Measurements from ENCODE around the gene DIP2C.
"Not testable (repeated sequence)": the region's sequence is repeated elsewhere in the genome, so short reads cannot be mapped to it uniquely, and the experiment has no call there.

Gene DIP2C

DNA sequence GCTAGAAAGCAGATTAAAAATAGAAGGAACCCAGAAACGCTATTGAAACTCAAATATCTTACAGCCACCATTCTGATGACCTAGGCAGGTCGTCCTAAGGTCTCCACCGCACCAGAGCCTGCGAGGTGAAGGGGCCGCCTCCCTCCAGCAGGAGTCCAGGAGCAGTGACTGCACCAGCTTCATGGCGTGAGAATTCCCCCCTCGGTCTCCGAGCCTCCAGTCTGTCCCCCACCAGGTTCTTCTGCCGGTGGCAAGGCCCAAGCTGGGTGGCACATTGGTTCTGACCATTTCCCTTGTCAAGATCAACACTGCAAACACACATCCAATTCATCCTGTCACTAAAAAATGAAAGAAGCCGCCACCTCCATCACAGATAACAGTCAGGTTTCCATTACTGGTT lies 98.7 kb downstream of the DIP2C start:
- FAIRE-seq: no peak

DNA sequence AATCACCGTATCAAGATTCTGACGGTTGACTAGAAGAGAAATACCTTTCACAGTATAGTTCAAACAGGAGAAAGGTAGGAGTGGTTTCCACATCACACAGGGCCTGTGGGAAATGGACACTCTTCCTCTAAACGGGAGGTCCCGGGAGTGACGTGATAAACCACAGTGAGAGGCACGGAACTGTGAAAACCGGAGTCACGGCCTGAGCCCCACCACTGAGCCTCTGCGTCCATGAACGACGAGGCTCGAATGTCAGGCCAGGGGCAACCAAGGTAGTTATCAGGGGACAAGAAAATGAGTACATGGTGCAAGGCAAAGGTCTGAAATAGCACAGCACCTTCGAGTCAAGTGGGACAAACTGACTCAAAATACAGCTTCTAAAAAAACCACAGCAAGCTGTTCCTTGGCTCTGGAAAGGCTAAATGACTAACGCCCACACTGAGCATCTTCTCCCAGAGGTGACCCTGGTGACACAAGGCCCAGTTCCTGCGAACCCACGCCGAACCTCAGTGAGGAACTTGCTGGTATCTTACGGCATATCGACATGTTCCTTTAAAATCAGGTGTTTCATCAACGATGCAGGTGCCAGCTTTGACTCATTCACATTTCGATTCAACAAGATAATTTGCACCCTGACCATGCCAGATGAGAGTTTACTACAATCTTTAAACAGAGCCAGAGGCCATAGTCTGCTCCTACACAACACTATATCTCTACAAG lies 99.3 kb downstream of the DIP2C start:
- no peak for FAIRE-seq

DNA sequence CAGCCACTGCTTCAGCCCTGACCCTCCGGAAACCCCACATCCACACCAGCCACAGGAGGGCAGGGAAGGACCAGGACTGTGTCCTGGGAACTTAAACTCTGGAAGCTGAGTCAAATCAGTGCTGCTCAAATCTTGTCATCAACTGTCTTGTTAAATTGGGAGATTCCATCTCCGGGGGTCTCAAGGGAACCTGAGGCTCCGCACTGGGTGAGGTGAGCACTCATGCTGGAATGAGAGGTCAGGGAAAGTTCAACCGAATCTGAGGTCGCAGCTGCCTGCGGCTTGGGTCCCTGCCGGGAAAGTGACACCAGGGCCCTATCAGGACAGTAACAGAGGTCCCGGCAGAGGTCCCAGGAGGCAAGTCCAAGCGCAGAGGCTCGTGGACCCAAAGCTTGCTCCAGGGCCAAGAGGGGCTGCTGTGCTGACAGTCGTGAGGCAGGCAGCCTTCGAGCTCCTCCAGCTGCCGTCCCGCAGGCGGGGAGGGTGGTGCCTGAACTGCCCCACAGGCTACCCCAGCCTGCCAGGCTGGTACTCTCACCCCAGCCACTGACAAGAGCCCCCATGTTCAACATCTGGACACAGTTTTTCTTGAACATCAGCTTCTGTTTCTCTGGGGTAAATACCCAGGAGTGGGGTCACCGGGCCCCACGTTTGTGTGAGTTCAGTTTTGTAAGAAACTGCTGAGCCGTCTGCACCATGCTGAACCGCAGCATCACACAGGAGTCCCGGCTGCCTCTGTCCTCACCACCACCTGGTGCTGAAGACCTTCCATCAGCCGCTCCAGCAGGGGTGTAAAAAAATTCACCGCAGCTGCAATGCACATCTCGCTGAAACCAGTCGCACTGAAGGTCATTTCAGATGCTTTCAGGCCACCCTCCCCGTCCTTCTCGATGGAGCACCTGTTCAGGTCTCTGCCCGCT lies 101.0 kb downstream of the DIP2C start:
- FAIRE-seq: no peak

DNA sequence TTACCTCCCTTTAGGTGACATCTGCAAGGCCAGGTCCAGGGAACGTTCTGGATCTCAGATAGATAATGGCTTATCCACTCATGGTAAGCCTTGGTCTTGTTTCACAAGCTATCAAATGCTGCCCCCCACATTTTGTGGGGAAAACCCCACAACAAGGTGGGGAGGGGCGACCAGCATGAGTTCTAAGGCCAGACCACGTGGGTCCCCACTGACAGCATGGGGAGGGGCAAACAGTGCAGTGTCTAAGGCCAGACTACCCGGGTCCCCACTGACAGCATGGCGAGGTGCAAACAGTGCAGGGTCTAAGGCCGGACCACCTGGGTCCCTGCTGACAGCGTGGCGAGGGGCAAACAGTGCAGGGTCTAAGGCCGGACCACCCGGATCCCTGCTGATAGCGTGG lies 102.8 kb downstream of the DIP2C start:
- FAIRE-seq: no peak

DNA sequence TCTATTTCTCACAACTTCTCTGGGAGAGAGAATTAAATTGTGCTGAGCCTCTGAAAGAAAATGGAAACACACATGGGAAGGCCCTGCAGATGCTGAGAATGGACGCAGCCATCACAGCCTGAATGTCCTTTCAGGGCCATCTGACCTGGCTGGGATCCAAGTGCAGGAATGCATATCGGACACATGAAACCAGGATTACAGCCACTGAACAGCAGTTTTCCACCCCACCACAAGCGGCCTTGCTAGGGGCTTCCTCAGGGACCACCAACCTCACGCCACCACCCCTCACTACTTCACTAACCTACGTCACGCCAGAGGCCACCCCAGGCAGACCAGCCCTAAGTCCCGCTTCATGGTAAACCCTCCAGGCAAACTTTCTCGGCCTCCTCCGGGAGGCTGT lies 103.3 kb downstream of the DIP2C start:
- no peak for FAIRE-seq

DNA sequence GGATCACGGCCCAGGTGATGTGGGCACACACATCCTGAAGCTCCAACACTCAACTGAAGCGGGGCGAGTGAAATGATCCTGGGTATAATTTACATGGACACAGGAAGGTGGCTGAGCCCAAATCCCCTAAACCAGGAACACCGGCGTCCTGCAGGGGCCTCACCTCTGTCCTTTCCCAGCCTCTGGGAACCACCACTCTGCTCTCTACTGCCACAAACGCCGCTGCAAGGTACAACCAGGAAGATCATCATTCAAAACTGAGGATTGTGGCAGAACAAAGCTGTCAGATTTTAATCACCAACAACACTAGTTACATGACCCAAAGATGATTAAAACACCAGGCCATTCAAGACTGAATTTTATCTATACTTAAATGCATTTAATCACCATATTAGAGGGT lies 104.0 kb downstream of the DIP2C start:
- no peak for FAIRE-seq

DNA sequence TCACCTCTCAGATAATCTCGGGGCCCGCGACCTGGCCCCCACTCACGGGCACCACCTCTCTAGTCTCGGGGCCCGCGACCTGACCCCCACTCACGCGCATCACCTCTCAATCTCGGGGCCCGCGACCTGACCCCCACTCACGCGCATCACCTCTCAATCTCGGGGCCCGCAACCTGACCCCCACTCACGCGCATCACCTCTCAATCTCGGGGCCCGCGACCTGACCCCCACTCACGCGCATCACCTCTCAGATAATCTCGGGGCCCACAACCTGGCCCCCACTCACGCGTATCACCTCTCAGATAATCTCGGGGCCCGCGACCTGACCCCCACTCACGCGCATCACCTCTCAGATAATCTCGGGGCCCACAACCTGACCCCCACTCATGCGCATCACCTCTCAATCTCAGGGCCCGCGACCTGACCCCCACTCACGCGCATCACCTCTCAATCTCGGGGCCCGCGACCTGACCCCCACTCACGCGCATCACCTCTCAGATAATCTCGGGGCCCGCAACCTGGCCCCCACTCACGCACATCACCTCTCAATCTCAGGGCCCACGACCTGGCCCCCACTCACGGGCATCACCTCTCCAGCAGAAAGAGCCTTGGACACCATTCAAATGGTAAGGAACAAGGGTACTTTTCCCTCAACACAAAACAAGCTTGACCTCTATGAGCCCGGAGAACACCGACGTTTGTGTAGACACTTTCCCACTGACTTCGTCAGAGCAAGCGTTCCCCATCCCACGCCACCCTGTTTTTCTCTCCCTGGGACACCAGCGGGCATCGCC lies 104.8 kb downstream of the DIP2C start:
- not testable (repeated sequence) for FAIRE-seq

DNA sequence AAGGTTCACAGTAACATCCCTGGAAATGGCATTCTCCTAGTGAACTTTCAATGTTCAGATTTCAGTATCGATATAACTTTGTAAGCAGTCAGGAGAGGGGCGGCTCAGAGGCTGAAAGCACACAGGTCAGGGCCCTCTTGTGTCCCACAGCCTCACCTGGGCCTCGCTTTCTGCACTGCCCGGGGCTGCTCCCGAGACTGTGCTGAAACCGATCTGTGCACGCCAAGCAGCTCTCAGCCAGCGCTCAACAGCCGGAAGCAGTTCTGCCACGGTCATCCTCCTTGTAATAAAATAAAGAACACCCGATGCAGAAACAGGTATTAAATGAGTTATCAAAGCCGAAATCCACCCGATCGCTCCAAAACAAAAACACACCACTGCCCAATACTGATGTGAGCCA lies 106.0 kb downstream of the DIP2C start:
- FAIRE-seq: no peak

DNA sequence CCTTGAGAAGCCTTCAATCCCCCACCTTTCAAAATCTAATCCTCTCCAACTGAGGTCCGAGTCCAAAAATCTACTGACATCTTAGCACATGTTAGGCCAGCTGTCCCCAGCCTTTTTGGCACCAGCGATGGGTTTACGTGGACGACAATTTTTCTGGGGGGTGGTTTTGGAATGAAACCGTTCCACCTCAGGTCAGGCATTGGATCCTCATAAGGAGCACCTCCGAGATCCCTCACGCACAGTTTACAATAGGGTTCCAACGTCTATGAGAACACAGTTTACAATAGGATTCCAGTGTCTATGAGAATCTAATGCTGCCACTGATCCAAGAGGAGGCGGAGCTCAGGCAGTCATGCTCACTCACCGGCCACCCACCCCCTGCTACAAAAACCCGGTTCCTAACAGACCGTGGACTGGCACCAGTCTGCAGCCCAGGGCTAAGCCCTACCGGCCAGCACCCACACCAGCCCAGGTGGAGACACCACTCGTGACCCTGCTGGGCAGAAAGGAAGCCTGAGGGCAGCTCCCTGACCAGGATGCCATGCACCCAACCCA lies 107.6 kb downstream of the DIP2C start:
- no peak for FAIRE-seq

DNA sequence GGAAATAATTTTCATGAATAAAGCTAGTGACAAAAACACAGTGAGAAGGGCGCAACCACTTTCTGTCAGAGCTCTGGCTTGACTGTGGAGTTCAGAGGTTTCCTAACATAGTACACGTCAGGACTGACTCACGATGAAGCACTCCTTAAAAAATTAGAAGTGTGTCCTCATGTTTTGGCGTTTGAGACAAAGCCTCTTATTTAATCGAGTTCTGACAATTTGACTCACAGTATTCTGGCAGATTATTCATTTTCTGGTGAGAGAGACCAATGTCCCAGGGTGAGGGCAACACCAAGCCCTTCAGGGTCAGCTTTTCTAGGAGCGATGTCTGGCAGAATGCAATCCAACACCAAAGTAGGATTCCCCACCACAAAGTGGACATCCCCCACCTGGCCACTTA lies 108.7 kb downstream of the DIP2C start:
- FAIRE-seq: no peak

DNA sequence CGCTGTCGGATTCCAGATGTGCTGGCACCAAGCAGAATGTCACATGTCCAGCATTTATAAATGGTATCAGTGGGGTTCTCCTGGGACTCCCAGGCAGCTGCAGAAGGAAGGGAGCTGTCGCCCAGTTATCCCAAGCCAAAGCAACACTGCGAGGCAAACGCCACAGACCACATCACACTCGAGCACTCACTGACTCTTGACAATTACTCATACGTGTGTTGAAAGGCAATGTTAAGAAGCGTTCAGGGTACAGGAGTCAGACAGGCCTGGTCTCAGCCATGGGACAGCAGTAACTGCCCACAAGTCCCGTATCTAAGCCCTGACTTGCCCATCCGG lies 113.4 kb downstream of the DIP2C start:
- FAIRE-seq: no peak

DNA sequence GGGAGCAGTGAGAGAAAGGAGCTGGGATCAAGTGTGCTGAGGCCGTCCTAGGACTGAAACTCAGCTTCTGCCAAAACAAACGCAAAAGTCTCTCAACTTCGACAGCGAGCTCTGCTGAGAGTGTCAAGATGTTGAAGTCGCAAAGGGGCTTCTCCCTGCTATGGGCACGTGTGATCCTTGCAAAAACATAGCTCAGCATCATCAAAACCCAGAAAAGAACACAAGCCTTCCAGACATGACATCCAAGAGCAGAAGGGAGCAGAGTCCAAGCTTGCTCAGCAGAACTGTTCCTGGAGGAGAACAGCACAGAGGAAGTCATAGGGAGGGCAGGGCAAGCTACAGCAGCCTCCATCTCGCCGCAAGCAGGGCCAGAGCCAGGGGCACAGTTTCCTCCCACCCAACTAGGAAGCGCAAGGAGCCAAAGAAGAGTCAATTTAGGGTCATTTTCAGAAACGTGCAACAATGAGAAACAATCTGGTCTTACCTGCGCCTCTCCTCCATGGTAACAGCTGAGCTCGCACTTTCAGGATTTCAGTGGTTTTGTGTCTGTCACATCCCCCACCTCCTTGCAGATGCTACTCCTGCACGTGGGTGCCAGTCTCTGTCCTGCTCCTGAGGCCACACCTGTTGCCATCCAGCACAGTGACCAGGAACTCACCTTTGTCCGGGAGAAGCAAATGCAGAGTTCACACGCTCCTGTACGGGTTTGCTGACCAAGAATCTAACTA lies 113.9 kb downstream of the DIP2C start:
- no peak for FAIRE-seq

DNA sequence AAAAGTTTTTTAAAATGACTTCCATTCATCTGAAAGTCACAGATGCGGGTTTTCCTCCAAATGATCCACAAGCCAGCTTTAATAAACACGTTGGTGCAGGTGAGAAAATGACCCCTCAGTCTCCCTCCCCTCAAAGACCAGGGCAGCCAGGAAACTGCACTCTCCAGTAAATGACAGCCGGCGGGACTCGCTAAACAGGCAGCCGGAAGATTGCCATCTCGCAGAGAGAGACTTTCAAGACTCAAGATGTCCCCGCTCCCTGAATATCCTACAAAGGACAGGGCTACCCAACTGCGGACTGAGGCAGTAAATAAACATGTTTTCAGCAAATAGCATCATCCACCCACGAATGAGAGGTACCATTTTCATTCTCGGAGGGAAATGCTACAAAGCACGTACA lies 116.8 kb downstream of the DIP2C start:
- FAIRE-seq: no peak

DNA sequence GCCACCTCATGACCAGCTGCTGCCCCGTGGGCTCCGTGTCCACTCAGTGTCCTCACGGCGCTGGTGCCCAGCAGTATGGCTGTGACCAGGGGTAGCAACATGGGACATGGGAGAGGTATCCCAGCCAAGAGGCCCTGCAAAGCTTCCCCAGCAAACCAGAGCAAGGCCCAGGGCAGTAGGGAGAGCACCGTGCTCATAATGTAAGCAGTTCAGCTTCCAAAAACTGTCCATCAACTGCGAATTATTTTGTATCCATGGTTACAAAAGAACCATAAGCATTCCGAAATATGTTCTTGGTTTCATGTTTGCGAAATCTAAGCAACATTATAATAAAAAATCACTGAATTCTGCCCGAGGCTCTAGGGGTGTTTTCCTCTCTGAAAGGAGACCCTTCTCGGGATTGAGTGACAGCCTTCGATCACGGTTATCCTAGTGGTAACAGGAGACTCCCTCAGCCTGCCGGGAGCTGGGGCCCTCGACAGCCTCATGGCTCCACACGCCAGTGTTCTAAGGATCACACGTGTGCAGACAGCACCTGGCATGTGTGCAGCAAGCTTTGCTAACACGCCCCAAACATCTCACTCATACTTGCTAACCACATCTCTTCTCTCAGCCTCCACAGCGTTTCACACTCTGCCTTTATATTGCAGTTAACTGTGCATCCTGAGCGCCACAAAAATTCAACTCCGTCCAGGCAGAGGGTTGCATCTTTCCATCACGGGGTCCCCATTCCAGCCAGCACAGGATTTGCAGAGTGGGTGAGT lies 117.6 kb downstream of the DIP2C start:
- no peak for FAIRE-seq

DNA sequence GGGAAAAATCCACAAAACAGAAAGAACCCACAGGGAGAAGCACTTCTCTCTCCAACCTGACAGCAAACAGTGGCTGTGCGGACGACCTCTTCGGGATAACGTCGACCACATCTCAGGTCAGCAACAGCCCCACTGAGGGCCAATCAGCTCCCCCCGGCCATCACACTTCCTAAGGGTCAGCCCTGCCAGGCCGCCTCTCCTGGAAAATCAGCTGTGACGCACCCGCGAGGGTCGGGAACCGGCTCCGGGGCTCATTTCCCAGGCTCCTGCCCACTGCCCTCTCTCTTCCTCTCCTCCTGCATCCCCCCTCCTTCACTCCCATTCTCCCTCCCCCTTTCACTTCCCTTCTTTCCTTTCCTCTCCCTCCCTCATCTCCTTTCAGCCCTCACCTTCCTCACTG lies 118.3 kb downstream of the DIP2C start:
- no peak for FAIRE-seq

DNA sequence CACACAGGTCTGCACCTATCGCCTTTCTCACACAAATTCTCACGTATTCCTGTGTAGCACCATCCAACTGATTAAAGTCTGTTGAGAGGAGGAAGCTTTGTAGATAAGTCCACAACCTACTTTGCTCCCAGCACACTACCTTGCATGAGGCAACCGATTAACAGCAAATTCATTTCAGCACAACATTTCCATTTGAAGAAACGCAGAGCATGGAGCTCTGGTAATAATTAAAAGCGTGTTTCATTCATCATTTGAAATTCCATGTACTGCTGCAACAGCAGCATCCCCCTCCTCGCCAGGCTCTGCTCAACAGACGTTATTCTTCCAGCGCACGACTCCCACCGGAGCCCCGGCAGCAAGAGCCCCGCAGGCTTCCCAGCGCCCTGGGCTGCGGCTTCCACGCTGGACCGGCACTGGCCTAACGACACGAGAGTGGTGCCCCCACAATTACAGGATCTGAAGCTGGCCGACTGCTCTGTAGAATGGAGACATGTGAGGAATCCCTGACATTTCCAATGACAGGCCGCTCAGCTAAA lies 118.8 kb downstream of the DIP2C start:
- no peak for FAIRE-seq

DNA sequence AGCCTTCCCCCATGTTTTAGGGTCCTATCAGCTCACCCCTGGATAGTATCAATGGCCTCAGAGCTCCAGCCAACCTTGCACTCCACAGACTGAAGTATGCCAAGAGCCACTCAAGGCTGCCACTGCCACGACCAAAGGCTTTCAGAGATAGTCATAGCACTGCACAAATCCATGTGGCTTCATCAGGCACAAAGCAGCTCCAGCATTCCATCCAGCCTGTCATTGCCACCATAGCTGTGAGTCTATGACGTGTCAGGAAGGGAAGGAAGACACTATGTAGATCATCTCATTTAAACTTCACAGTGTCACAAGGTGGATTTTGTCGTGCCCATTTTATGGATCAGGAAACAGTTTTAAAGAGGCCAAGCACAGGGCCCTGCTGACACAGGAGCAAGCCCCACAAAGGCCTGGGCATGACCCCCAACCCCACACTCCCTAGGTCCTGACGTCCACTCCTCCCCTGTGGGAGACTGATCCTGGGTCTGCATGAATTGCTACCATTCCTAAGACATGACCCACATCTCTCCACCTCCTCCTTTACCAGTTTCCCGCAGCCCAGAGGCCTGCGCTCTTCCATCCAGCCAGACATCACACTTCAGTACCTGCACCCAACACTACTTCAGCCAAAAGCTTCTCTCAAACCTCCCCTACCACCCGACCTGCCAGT lies 119.4 kb downstream of the DIP2C start:
- no peak for FAIRE-seq

DNA sequence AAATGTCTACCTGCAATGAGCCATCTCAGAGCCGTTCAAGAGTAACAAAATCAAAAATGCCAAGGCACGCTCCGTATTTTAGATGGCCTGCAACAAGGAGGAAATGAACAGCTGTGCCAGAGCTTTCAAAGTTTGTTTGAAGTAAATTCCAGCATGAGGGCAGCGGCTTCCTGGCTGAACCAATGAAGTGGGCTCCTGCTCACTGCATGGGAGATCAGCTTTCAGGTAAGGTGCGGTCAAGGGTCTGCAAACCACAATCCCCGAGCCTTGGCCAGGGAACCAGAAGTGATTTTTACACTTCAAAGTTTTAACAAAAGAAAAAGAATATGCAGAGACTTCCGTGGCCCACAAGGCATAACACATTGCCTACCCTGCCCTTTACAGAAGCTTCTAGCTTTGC lies 120.6 kb downstream of the DIP2C start:
- FAIRE-seq: no peak

DNA sequence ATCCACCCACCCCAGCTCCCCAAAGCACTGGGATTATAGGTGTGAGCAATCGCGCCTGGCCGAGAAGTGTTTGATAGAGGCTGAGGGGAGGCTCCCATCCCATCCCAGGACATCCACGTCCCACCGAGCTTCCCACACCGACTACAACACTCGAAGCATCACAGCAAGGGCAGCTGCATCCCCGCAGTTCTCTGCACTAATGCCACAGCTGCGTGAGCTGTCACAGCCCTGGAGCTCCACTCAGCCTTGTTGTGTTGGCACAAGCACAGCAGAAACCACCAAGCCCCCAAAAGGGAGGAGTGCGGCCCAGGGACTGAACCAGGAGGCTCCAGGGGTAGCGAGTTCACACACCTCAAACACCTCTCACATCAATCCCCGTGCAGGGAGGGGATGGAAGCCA lies 121.6 kb downstream of the DIP2C start:
- no peak for FAIRE-seq

DNA sequence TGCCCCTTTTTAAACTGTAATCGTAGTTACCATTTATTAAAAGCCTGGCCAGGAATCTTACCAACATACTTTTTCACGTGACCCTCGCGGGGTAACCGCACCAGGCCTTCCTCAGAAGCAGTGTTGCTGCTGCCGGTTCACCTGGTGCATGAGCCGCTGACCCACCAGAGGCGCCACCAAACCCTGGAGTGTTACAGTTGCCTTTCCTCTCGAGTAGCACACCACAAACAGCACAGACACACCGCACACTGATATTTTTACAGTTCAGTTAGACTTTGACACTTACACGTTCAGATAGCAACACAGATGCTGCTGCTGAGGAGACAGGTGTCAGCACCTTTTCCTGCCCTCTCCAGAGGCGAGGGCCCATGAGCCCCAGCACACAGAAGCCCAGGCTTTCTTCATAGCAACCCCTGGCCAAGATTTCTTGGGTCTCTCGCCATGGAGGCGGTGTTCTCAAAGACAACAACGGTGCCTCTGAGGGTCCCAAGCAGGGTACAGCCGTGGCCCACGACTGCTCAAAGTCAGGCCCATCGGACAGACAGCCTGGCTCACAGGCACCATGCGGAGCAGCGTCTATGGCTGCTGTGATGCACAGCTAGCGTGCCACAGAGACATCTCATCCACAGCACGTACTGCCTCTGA lies 123.1 kb downstream of the DIP2C start:
- no peak for FAIRE-seq
